Regular cardiac myocyte (primary cell): Measurements from ENCODE around the gene BARD1. TPM values are rescaled to one million over a fixed set of nuclear protein-coding genes. Genes with fewer than 3 reads are reported as not detected.

ENCODE experiments used
- total RNA-seq: library from RNA; depleted of rRNA; stranded (reverse); fragments of >200 nt; gene quantifications from 2 replicates; pipeline ENCODE4 v1.2.3, GENCODE V29; 2014

Gene BARD1
- 15.2 and 26.1 TPM in 2 replicates for total RNA-seq

DNA sequence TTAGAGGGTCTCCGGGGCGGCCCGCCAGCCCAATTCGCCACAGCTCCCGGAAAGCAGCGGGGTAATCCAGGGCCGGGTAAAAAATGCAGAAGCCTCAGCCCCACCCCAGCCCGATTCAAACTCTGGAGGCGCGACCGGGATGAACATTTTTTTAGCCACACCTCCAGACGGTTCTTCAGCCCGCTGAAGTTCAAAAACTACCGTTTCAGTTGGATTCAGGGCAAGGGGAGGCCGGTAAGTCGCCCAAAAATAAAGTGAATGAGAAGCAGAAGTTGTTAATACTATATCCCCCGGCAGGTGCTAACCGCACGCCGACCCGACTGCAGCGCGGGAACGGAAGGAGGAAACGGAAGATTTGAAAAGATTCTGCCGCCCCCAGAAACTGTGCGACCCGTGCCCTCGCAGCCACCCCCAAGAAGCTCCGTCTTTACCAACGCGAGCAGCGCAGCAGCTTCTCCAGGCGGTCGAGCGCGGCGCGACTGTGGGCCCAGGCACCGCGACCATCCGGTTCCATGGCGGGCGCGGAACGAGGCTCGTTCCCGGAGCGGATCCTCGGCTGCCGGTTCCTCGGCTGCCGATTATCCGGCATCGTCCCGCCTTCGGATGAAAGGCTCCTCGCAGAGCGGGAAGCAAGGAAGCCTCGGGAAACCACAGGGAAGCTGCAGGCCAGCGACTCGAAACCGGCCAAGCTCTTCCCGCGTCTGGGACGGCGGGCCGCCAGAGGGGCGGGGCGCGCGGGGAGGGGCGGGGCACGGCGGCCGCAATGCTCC, at the start of gene BARD1:
Gene BARD1 (minus strand): TSS at position 703 of the 770 bp plus-strand sequence. CDS start 114 bp downstream, at position 589.

